AG10803 (cell line): ENCODE data around the gene ANGPTL2.
A peak's percentile ranks its signal among the peaks of the same experiment; 100 is the strongest.

Experiments
- DNase-seq: peaks from one replicate; pipeline ENCODE4 v3.0.0; 2010; ENCODE audit warnings: low read depth
- H3K4me3 ChIP-seq: 2 replicates; pipeline ENCODE4 v1.5.1; 2011; ENCODE audit warnings: mild to moderate bottlenecking, low read length, control low read depth
- CTCF ChIP-seq: conservative IDR thresholded peaks from 2 replicates; pipeline ENCODE4 v1.5.1; 2011; ENCODE audit warnings: mild to moderate bottlenecking, low read length, control low read depth, inconsistent platforms

Gene ANGPTL2

GRCh38 chr9:127053057-127053821, 69.2 kb downstream of the ANGPTL2 start:
- no peak for TF ChIP-seq CTCF
- H3K4me3 ChIP-seq: no peak overlapping the region
- no peak for DNase-seq

GRCh38 chr9:127051881-127052595, 70.4 kb downstream of the ANGPTL2 start:
- no peak for TF ChIP-seq CTCF
- DNase-seq: no peak
- no peak overlapping the region for H3K4me3 ChIP-seq

GRCh38 chr9:127050591-127051001, 71.8 kb downstream of the ANGPTL2 start:
- TF ChIP-seq CTCF: no peak
- H3K4me3 ChIP-seq: no peak overlapping the region
- DNase-seq: no peak

DNA sequence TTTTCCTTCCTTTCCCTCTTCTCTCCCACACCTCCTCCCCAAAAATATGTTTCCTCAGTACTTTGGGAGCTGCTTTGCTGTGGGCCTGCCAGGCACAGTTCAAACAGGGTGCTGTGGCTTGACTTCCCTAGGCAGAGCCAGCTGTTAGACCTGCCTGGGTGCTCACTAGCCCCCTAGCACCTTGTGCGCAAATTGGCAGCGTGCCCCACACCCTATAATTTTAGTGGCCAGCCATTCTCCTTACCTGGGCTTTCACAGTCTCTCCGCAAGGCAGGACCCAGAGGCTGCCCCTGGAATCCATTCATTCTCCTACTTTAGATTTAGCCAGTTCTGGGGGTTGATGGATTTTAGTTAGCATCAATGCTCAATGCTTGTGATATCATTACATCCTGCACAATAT, 72.3 kb downstream of the ANGPTL2 start:
- H3K4me3 ChIP-seq: no peak overlapping the region
- TF ChIP-seq CTCF: no peak
- no peak for DNase-seq

DNA sequence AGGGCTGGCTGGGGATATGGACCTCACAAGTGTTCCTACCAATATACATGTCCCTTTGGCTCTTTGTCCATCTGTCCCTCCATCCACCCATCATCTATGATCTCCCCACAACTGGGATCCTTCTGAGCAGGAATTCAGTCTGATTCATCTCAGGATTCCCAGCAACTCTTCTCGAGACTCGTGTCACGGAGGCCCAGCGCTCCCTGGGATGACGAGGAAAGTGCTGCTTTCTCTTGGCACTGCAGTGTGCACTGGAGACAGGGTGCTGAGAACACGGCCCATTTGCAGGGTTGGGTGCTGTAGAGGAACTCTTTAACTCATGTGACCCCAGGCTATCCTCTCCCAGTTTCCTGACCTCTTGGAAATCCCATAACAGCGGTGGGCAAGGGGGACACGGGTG, 72.9 kb downstream of the ANGPTL2 start:
- TF ChIP-seq CTCF: no peak
- no peak overlapping the region for H3K4me3 ChIP-seq

GRCh38 chr9:127049044-127049443, 73.4 kb downstream of the ANGPTL2 start:
- DNase-seq: peak; percentile 89
- H3K4me3 ChIP-seq: no peak overlapping the region
- peak; percentile 41 for TF ChIP-seq CTCF

More for the DNA sequence above, 72.9 kb downstream of the ANGPTL2 start:
- DNase-seq: no peak

- no peak for TF ChIP-seq CTCF
- DNase-seq: no peak
- no peak overlapping the region for H3K4me3 ChIP-seq
These were observed 74.5 kb downstream of the ANGPTL2 start for GRCh38 chr9:127047971-127048370.
